Mesenchymal stem cell (in vitro differentiated cells and primary cell): ENCODE results near the gene MRTFA.

Source experiments
- DNase-seq: peaks from one replicate; pipeline ENCODE4 v3.0.0-alpha.2; 2013
- H2AFZ ChIP-seq: one replicate; pipeline ENCODE4 v1.6.1; 2013; ENCODE audit warnings: low read depth, mild to moderate bottlenecking, control low read depth, inconsistent platforms, low read length, moderate library complexity
- H2AK5ac ChIP-seq: 2 replicates; pipeline ENCODE4 v1.6.1; 2013; ENCODE audit warnings: low read length, moderate library complexity, mild to moderate bottlenecking, inconsistent platforms; ENCODE audit not compliant: severe bottlenecking
- H2BK120ac ChIP-seq: one replicate; pipeline ENCODE4 v1.6.1; 2013; ENCODE audit warnings: low read depth, mild to moderate bottlenecking, inconsistent platforms, low read length, moderate library complexity
- H2BK12ac ChIP-seq, 2 experiments: one replicate each; pipeline ENCODE4 v1.6.1; 2013; ENCODE audit warnings: inconsistent platforms in 2 of 2, low read length in 2 of 2, mild to moderate bottlenecking in 2 of 2, moderate library complexity in 2 of 2, control low read depth in 1 of 2
- H2BK15ac ChIP-seq: one replicate; pipeline ENCODE4 v1.6.1; 2013; ENCODE audit warnings: mild to moderate bottlenecking, low read depth, inconsistent platforms; ENCODE audit not compliant: poor library complexity, severe bottlenecking
- H2BK5ac ChIP-seq: 2 replicates; pipeline ENCODE4 v1.6.1; 2013; ENCODE audit warnings: low read depth, mild to moderate bottlenecking, low read length, control low read depth, inconsistent platforms; ENCODE audit not compliant: poor library complexity, severe bottlenecking
- H3K14ac ChIP-seq, 2 experiments: one replicate each; pipeline ENCODE4 v1.6.1; 2013; ENCODE audit warnings: inconsistent platforms in 2 of 2, low read length in 2 of 2, control low read depth in 1 of 2, mild to moderate bottlenecking in 1 of 2, moderate library complexity in 1 of 2
- H3K18ac ChIP-seq, 2 experiments: one replicate each; pipeline ENCODE4 v1.6.1; 2013; ENCODE audit warnings: inconsistent platforms in 2 of 2, low read length in 2 of 2, control low read depth in 1 of 2, low read depth in 1 of 2, mild to moderate bottlenecking in 1 of 2
- H3K23ac ChIP-seq, 2 experiments: one replicate each; pipeline ENCODE4 v1.6.1; 2013; ENCODE audit warnings: inconsistent platforms in 2 of 2, low read length in 2 of 2, mild to moderate bottlenecking in 2 of 2, moderate library complexity in 2 of 2, control low read depth in 1 of 2
- H3K27ac ChIP-seq: 2 replicates; pipeline ENCODE4 v1.5.1; 2013; ENCODE audit warnings: mild to moderate bottlenecking, moderate library complexity, low read length, control low read depth, inconsistent platforms; ENCODE audit not compliant: poor library complexity, severe bottlenecking
- H3K27me3 ChIP-seq, 2 experiments: 2 replicates each; pipeline versions ENCODE4 v1.6.1 to v1.7.0; 2013; ENCODE audit warnings: low read length in 2 of 2, mild to moderate bottlenecking in 2 of 2, moderate library complexity in 2 of 2, control low read depth in 1 of 2, inconsistent platforms in 1 of 2; ENCODE audit not compliant: control insufficient read depth in 1 of 2, insufficient read depth in 1 of 2
- H3K36me3 ChIP-seq, 2 experiments: 2 replicates each; pipeline versions ENCODE4 v1.6.1 to v1.7.0; 2013; ENCODE audit warnings: low read length in 2 of 2, control low read depth in 1 of 2, inconsistent platforms in 1 of 2, low read depth in 1 of 2, mild to moderate bottlenecking in 1 of 2; ENCODE audit not compliant: insufficient read depth in 2 of 2, control insufficient read depth in 1 of 2
- H3K4ac ChIP-seq, 2 experiments: one replicate each; pipeline ENCODE4 v1.6.1; 2013; ENCODE audit warnings: inconsistent platforms in 2 of 2, low read length in 2 of 2, mild to moderate bottlenecking in 2 of 2, moderate library complexity in 2 of 2, control low read depth in 1 of 2, low read depth in 1 of 2
- H3K4me1 ChIP-seq: 2 replicates; pipeline ENCODE4 v1.6.1; 2013; ENCODE audit warnings: low read depth, low read length, control low read depth; ENCODE audit not compliant: control insufficient read depth, insufficient read depth
- H3K4me2 ChIP-seq: 2 replicates; pipeline ENCODE4 v1.6.1; 2013; ENCODE audit warnings: low read length, mild to moderate bottlenecking, inconsistent platforms; ENCODE audit not compliant: poor library complexity, severe bottlenecking
- H3K4me3 ChIP-seq, 2 experiments: 2 replicates each; pipeline versions ENCODE4 v1.5.1 to v1.7.0; 2013; ENCODE audit warnings: low read length in 2 of 2, mild to moderate bottlenecking in 2 of 2, control low read depth in 1 of 2, low read depth in 1 of 2; ENCODE audit not compliant: insufficient read depth in 1 of 2
- H3K79me1 ChIP-seq: replicated peaks from 2 replicates; pipeline ENCODE4 v1.6.1; 2013; ENCODE audit warnings: mild to moderate bottlenecking, control low read depth, low read length, inconsistent platforms; ENCODE audit not compliant: poor library complexity, severe bottlenecking
- H3K9ac ChIP-seq: 2 replicates; pipeline ENCODE4 v1.7.0; 2013; ENCODE audit warnings: mild to moderate bottlenecking, low read length, moderate library complexity
- H3K9me3 ChIP-seq: 2 replicates; pipeline ENCODE4 v1.7.0; 2013; ENCODE audit warnings: mild to moderate bottlenecking, low read length; ENCODE audit not compliant: control insufficient read depth
- H4K8ac ChIP-seq: one replicate; pipeline ENCODE4 v1.6.1; 2013; ENCODE audit warnings: inconsistent platforms, mild to moderate bottlenecking, low read length, moderate library complexity
- H4K91ac ChIP-seq: one replicate; pipeline ENCODE4 v1.6.1; 2013; ENCODE audit warnings: mild to moderate bottlenecking, low read length, inconsistent platforms
- WGBS: methylation state at CpG from one replicate; pipeline ENCODE4 v1.1.7; 2013; ENCODE audit warnings: mixed read lengths; 5-methylcytosine and 5-hydroxymethylcytosine counted together

Gene MRTFA

DNA sequence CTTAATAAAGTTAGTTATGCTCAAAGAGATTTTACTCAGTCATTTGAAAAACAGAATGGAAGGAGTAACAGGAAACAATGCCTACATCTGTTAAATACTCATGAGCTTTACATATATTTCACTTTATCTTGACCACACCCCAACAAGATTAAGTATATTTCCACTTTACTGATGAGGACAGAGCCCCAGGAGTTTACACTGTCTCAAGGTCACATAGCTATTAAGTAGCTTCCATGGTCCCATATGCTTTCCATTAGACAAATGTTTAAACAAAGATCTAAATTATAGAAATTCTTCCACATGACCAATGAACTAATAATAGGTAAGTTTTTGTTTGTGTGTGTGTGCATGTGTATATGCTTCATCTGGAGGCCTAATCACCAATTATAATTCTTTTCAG, 30.2 kb downstream of the MRTFA start:
- H3K4me3 ChIP-seq: no peak overlapping the region
- no peak overlapping the region for H3K14ac ChIP-seq
- H4K8ac ChIP-seq: no peak overlapping the region
- H2AK5ac ChIP-seq: no peak overlapping the region
- H3K4me1 ChIP-seq: peaks cover 12% of the 10 kb centered on the region
- no peaks in the 10 kb centered on the region for H3K9me3 ChIP-seq
- H2BK15ac ChIP-seq: no peak overlapping the region
- H3K9ac ChIP-seq: no peak overlapping the region
- H3K23ac ChIP-seq: no peak overlapping the region
- H2BK5ac ChIP-seq: no peak overlapping the region
- DNase-seq: no peak
- peaks cover 2% of the 10 kb centered on the region for H3K79me1 ChIP-seq
- no peaks in the 10 kb centered on the region for H3K36me3 ChIP-seq
- H3K27ac ChIP-seq: no peak overlapping the region
- H3K4me2 ChIP-seq: no peak overlapping the region
- no peak overlapping the region for H3K18ac ChIP-seq
- H2BK12ac ChIP-seq: no peak overlapping the region
- no peak overlapping the region for H2BK120ac ChIP-seq
- no peak overlapping the region for H3K4ac ChIP-seq
- H3K27me3 ChIP-seq: no peaks in the 10 kb centered on the region
- no peak overlapping the region for H2AFZ ChIP-seq
- no peak overlapping the region for H4K91ac ChIP-seq

DNA sequence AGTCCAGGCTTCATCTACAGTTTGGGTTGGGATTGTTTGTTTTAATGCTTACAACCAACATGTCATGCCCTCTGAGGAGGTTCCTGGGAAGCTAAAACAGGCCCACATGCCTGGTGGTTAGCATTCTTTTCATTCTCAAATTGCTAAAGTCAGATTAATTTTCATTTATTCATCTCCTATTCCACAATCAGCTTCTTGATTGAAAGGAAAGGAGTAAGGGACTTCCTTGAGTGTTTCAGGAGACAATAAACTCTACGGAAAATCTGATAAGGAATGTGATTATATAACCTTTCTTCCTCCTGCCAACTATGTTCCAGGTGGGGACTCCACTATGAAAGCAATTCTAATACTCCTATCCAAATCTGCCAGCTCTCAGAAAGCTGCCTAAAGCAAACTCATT, 30.8 kb downstream of the MRTFA start:
- Histone ChIP-seq H4K91ac (no peak overlapping the region), H3K4me2 (no peak overlapping the region), H3K9ac (no peak overlapping the region), H3K18ac (no peak overlapping the region), H2BK120ac (no peak overlapping the region), H2BK5ac (no peak overlapping the region), H3K27me3 (no peaks in the 10 kb centered on the region), H3K23ac (no peak overlapping the region), H3K4ac (no peak overlapping the region), H2BK12ac (no peak overlapping the region), H3K27ac (peak overlapping the region; percentile 33), H2AK5ac (no peak overlapping the region), H2AFZ (no peak overlapping the region), H2BK15ac (no peak overlapping the region), H3K79me1 (peaks cover 3% of the 10 kb centered on the region), H3K9me3 (no peaks in the 10 kb centered on the region), H3K4me1 (peaks cover 14% of the 10 kb centered on the region), H4K8ac (no peak overlapping the region), H3K36me3 (no peaks in the 10 kb centered on the region), H3K14ac (no peak overlapping the region), H3K4me3 (no peak overlapping the region)
- no peak for DNase-seq
- no CpG with 5 or more reads among the region's 1 CpG for WGBS

DNA sequence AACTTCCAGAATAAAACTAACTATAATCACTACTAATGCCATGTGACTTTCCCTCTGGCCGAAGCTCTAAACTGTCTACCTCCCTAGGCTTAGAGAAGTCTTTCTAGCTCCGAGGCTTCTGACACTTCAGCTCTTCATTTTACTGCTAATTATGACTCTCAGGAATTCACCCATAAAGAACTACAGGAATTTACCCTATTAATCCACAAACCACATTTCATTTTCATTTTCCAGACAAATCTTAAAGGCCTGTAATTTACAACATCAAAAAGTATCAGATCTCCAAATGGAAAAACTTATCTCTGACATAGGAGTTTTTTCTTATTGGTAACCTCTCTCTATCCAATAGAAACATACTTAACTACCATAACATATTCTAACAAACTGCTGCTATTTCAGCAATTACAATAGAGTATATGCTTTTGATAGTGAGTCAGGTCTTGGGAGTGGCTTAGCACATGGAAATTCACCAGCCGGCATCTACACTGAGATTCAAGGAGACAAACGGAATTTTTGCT, 33.4 kb downstream of the MRTFA start:
- no peak overlapping the region for H2BK15ac ChIP-seq
- H2AK5ac ChIP-seq: no peak overlapping the region
- no peak overlapping the region for H3K18ac ChIP-seq
- no peaks in the 10 kb centered on the region for H3K9me3 ChIP-seq
- H2BK12ac ChIP-seq: no peak overlapping the region
- H2AFZ ChIP-seq: no peak overlapping the region
- H3K27me3 ChIP-seq: no peaks in the 10 kb centered on the region
- H3K4me3 ChIP-seq: peak overlapping the region in 1 of 2 experiments; percentile 31
- H3K4ac ChIP-seq: no peak overlapping the region
- H3K14ac ChIP-seq: no peak overlapping the region
- H3K27ac ChIP-seq: peak overlapping the region; percentile 77
- DNase-seq: peak; percentile 77
- peaks cover 13% of the 10 kb centered on the region for H3K4me1 ChIP-seq
- H4K8ac ChIP-seq: no peak overlapping the region
- 50% methylated on average over 4 of the region's 4 CpGs for WGBS
- H3K36me3 ChIP-seq: no peaks in the 10 kb centered on the region
- H3K79me1 ChIP-seq: peaks cover 4% of the 10 kb centered on the region
- no peak overlapping the region for H2BK5ac ChIP-seq
- H4K91ac ChIP-seq: no peak overlapping the region
- H3K4me2 ChIP-seq: no peak overlapping the region
- no peak overlapping the region for H2BK120ac ChIP-seq
- H3K23ac ChIP-seq: no peak overlapping the region
- peak overlapping the region; percentile 73 for H3K9ac ChIP-seq

DNA sequence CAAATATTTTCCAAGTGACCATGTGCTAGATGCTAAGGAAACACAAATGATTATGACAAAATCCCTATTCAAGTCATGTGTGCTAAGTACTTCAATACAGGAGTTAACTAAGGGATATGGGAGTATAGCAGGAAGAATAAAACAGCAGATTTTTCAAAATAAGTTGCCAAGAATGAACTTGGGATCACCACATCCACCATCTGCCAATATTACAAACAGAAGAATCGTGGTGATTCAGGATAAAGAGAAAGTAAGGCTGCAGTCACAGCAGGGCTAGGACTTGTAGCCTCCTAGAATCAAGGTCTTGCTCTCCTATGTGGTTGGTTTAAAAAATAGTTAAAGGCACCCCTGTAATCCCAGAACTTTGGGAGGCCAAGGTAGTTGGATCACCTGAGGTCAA, 34.3 kb downstream of the MRTFA start:
- H3K36me3 ChIP-seq: no peaks in the 10 kb centered on the region
- H2BK12ac ChIP-seq: no peak overlapping the region
- H3K27me3 ChIP-seq: no peaks in the 10 kb centered on the region
- peak overlapping the region; percentile 8 for H3K27ac ChIP-seq
- H3K18ac ChIP-seq: no peak overlapping the region
- H3K4me1 ChIP-seq: peaks cover 14% of the 10 kb centered on the region
- H2AFZ ChIP-seq: no peak overlapping the region
- 100% methylated on average over 1 of the region's 1 CpG for WGBS
- no peak overlapping the region for H2BK5ac ChIP-seq
- no peak for DNase-seq
- no peak overlapping the region for H2BK15ac ChIP-seq
- H3K23ac ChIP-seq: no peak overlapping the region
- H4K91ac ChIP-seq: no peak overlapping the region
- H4K8ac ChIP-seq: no peak overlapping the region
- no peaks in the 10 kb centered on the region for H3K9me3 ChIP-seq
- no peak overlapping the region for H3K14ac ChIP-seq
- H3K4me3 ChIP-seq: peak overlapping the region in 1 of 2 experiments; percentile 31
- no peak overlapping the region for H2AK5ac ChIP-seq
- no peak overlapping the region for H2BK120ac ChIP-seq
- no peak overlapping the region for H3K4ac ChIP-seq
- H3K9ac ChIP-seq: peak overlapping the region; percentile 73
- no peak overlapping the region for H3K4me2 ChIP-seq
- H3K79me1 ChIP-seq: peaks cover 4% of the 10 kb centered on the region
